ENCODE data around the gene MYOC. TPM values are rescaled to one million over a fixed set of nuclear protein-coding genes. Genes with fewer than 3 reads are reported as not detected.
"Not testable (repeated sequence)": the region's sequence is repeated elsewhere in the genome, so short reads cannot be mapped to it uniquely, and the experiment has no call there.

MYOC gene
- total RNA-seq (not detected), total RNA-seq (0 to 0.06 (median 0) reads per million in 29 experiments)
- total RNA-seq (2013) = not detected

- no peak within 1 kb of the TSS for H3K4me3 Mint-ChIP-seq
- ChIA-PET POLR2A (no interaction called here), CTCF (no interaction called here)
- no peaks in the 10 kb centered on the region for H3K36me3 Mint-ChIP-seq
- Histone ChIP-seq H3K4me1 (ENCODE audit: control insufficient read depth in 1 of 2, extremely low read depth in 1 of 2, insufficient read depth in 2 of 2, low read length in 2 of 2) (peaks cover 4 to 5% of the 10 kb centered on the region in 2 experiments), H3K27ac (ENCODE audit: low read length) (no peak within 1 kb of the TSS), H3K9me3 (no peaks in the 10 kb centered on the region), H3K4me3 (ENCODE audit: control insufficient read depth in 1 of 2, extremely low read depth in 1 of 2, low read length in 1 of 2) (no peak within 1 kb of the TSS), H3K36me3 (ENCODE audit: control insufficient read depth in 2 of 2, extremely low read depth in 1 of 2, insufficient read depth in 1 of 2, low read length in 1 of 2) (no peaks in the 10 kb centered on the region), H3K27me3 (replicated peaks in 1 of 2; ENCODE audit: control insufficient read depth in 2 of 2, extremely low read depth in 1 of 2, insufficient read depth in 2 of 2, low read length in 1 of 2) (peaks cover 0 to 23% of the 10 kb centered on the region in 2 experiments)
- no peak for DNase-seq
- no peak for ATAC-seq (replicated peaks in 1 of 4)
- H3K27me3 Mint-ChIP-seq = peaks cover 11 to 16% of the 10 kb centered on the region in 2 donors
- H3K9me3 Mint-ChIP-seq = no peaks in the 10 kb centered on the region
- no peak within 1 kb of the TSS for H3K27ac Mint-ChIP-seq
- WGBS (ENCODE audit: insufficient coverage) = 81% methylated on average over 5 of the region's 8 CpGs
- peaks cover 9 to 12% (median 11%) of the 10 kb centered on the region in 3 donors for H3K4me1 Mint-ChIP-seq
Measured at GRCh38 chr1:171652234-171652822, at the start of gene MYOC. Gene MYOC (minus strand): TSS chr1:171652688. CDS start chr1:171652611, 77 bp downstream.

DNA sequence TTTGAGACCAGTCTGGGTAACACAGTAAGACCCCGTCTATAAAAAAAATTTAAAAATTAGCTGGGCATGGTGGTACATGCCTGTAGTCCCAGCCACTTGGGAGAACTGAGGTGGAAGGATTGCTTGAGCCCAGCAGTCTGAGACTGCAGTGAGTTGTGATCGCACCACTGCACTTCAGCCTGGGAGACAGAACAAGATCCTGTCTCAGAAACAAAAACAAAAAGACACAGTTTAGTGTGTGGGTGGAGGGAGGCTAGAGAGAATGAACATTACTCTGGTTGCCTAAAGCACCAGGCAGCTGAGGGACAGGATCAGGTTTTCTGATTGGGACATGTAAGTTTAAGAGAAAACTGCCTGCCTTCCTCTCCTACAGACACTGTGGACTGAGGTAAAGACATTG, 47.0 kb upstream of the MYOC start:
- peaks cover 62% of the 10 kb centered on the region for H3K36me3 Mint-ChIP-seq
- H3K4me1 ChIP-seq (ENCODE audit: control insufficient read depth in 1 of 2, extremely low read depth in 1 of 2, insufficient read depth in 2 of 2, low read length in 2 of 2) = no peaks in the 10 kb centered on the region
- WGBS (ENCODE audit: insufficient coverage) = 100% methylated on average over 2 of the region's 2 CpGs
- no peaks in the 10 kb centered on the region for H3K4me1 Mint-ChIP-seq
- ATAC-seq (replicated peaks in 1 of 4) (no peak), DNase-seq (no peak)
- ChIA-PET POLR2A (no interaction called here), CTCF (no interaction called here)
- peaks cover 14 to 15% (median 15%) of the 10 kb centered on the region in 3 donors for H3K9me3 Mint-ChIP-seq
- H3K4me3 ChIP-seq (ENCODE audit: control insufficient read depth in 1 of 2, extremely low read depth in 1 of 2, low read length in 1 of 2) = no peak overlapping the region
- no peaks in the 10 kb centered on the region for H3K27me3 Mint-ChIP-seq
- no peak overlapping the region for H3K4me3 Mint-ChIP-seq
- H3K27ac ChIP-seq (ENCODE audit: low read length) = no peak overlapping the region
- H3K36me3 ChIP-seq (ENCODE audit: control insufficient read depth in 2 of 2, extremely low read depth in 1 of 2, insufficient read depth in 1 of 2, low read length in 1 of 2) = peaks cover 0 to 20% of the 10 kb centered on the region in 2 donors
- no peak overlapping the region for H3K27ac Mint-ChIP-seq
- no peaks in the 10 kb centered on the region for H3K27me3 ChIP-seq (replicated peaks in 1 of 2; ENCODE audit: control insufficient read depth in 2 of 2, extremely low read depth in 1 of 2, insufficient read depth in 2 of 2, low read length in 1 of 2)
- H3K9me3 ChIP-seq = no peaks in the 10 kb centered on the region

DNA sequence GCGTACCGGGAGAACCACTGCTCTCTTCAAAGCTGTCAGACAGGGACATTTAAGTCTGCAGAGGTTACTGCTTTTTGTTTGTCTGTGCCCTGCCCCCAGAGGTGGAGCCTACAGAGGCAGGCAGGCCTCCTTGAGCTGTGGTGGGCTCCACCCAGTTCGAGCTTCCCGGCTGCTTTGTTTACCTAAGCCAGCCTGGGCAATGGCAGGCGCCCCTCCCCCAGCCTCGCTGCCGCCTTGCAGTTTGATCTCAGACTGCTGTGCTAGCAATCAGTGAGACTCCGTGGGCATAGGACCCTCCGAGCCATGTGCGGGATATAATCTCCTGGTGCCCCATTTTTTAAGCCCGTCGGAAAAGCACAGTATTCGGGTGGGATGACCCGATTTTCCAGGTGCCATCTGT, 43.3 kb upstream of the MYOC start:
- ATAC-seq (replicated peaks in 1 of 4); H3K4me1 ChIP-seq (ENCODE audit: control insufficient read depth in 1 of 2, extremely low read depth in 1 of 2, insufficient read depth in 2 of 2, low read length in 2 of 2); H3K27me3 ChIP-seq (replicated peaks in 1 of 2; ENCODE audit: control insufficient read depth in 2 of 2, extremely low read depth in 1 of 2, insufficient read depth in 2 of 2, low read length in 1 of 2); H3K27me3 Mint-ChIP-seq; H3K27ac ChIP-seq (ENCODE audit: low read length); H3K36me3 ChIP-seq (ENCODE audit: control insufficient read depth in 2 of 2, extremely low read depth in 1 of 2, insufficient read depth in 1 of 2, low read length in 1 of 2); DNase-seq; H3K27ac Mint-ChIP-seq; CTCF ChIA-PET; H3K9me3 ChIP-seq; H3K4me3 Mint-ChIP-seq; H3K4me3 ChIP-seq (ENCODE audit: control insufficient read depth in 1 of 2, extremely low read depth in 1 of 2, low read length in 1 of 2); POLR2A ChIA-PET; H3K4me1 Mint-ChIP-seq: not testable (repeated sequence)
- Mint-ChIP-seq H3K9me3 (peaks cover 15 to 22% (median 16%) of the 10 kb centered on the region in 3 donors), H3K36me3 (peaks cover 31% of the 10 kb centered on the region)
- 98% methylated on average over 11 of the region's 14 CpGs for WGBS (ENCODE audit: insufficient coverage)

- H3K27ac Mint-ChIP-seq; CTCF ChIA-PET; H3K4me1 ChIP-seq (ENCODE audit: control insufficient read depth in 1 of 2, extremely low read depth in 1 of 2, insufficient read depth in 2 of 2, low read length in 2 of 2); ATAC-seq (replicated peaks in 1 of 4); POLR2A ChIA-PET; H3K27me3 Mint-ChIP-seq; DNase-seq; H3K4me3 Mint-ChIP-seq; H3K36me3 ChIP-seq (ENCODE audit: control insufficient read depth in 2 of 2, extremely low read depth in 1 of 2, insufficient read depth in 1 of 2, low read length in 1 of 2); H3K9me3 ChIP-seq; H3K27ac ChIP-seq (ENCODE audit: low read length); H3K27me3 ChIP-seq (replicated peaks in 1 of 2; ENCODE audit: control insufficient read depth in 2 of 2, extremely low read depth in 1 of 2, insufficient read depth in 2 of 2, low read length in 1 of 2); H3K4me3 ChIP-seq (ENCODE audit: control insufficient read depth in 1 of 2, extremely low read depth in 1 of 2, low read length in 1 of 2); H3K4me1 Mint-ChIP-seq: not testable (repeated sequence)
- peaks cover 16 to 23% (median 16%) of the 10 kb centered on the region in 3 donors for H3K9me3 Mint-ChIP-seq
- no CpG with 5 or more reads among the region's 23 CpGs for WGBS (ENCODE audit: insufficient coverage)
- peaks cover 14% of the 10 kb centered on the region for H3K36me3 Mint-ChIP-seq
Measured at GRCh38 chr1:171693541-171693940, 41.1 kb upstream of the MYOC start.

DNA sequence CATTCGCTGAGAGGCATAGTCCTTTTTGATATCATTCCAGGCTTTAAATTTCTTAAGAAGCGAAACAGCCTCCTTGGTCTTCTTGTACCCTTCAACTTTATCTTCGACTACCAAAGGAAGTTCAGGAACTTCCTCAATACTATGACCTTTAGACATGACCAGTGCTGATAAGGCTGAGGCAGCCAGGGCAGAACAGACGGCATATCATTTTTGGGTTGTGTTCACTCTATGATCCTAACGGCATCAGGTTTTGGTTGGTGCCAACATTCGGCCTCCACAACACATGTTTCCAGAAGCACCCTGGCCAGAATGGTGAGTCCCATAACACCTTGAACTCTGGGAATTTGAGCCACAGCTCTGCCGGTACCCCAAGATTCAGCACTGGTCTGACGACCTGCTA, 31.4 kb upstream of the MYOC start:
- Histone ChIP-seq H3K36me3 (ENCODE audit: control insufficient read depth in 2 of 2, extremely low read depth in 1 of 2, insufficient read depth in 1 of 2, low read length in 1 of 2) (no peaks in the 10 kb centered on the region), H3K27me3 (replicated peaks in 1 of 2; ENCODE audit: control insufficient read depth in 2 of 2, extremely low read depth in 1 of 2, insufficient read depth in 2 of 2, low read length in 1 of 2) (no peaks in the 10 kb centered on the region), H3K4me3 (ENCODE audit: control insufficient read depth in 1 of 2, extremely low read depth in 1 of 2, low read length in 1 of 2) (no peak overlapping the region), H3K4me1 (ENCODE audit: control insufficient read depth in 1 of 2, extremely low read depth in 1 of 2, insufficient read depth in 2 of 2, low read length in 2 of 2) (no peaks in the 10 kb centered on the region), H3K27ac (ENCODE audit: low read length) (no peak overlapping the region), H3K9me3 (no peaks in the 10 kb centered on the region)
- Mint-ChIP-seq H3K4me3 (no peak overlapping the region), H3K4me1 (no peaks in the 10 kb centered on the region), H3K27ac (no peak overlapping the region), H3K9me3 (peaks cover 7 to 14% (median 10%) of the 10 kb centered on the region in 3 donors), H3K27me3 (peaks cover 3 to 7% of the 10 kb centered on the region in 2 donors), H3K36me3 (no peaks in the 10 kb centered on the region)
- no peak for DNase-seq
- POLR2A ChIA-PET = no interaction called here
- CTCF ChIA-PET = no interaction called here
- no peak for ATAC-seq (replicated peaks in 1 of 4)
- 65% methylated on average over 5 of the region's 8 CpGs for WGBS (ENCODE audit: insufficient coverage)

- peaks cover 0 to 2% of the 10 kb centered on the region in 2 experiments for H3K27me3 ChIP-seq (replicated peaks in 1 of 2; ENCODE audit: control insufficient read depth in 2 of 2, extremely low read depth in 1 of 2, insufficient read depth in 2 of 2, low read length in 1 of 2)
- H3K9me3 ChIP-seq = no peaks in the 10 kb centered on the region
- H3K4me3 ChIP-seq (ENCODE audit: control insufficient read depth in 1 of 2, extremely low read depth in 1 of 2, low read length in 1 of 2) = no peak overlapping the region
- POLR2A ChIA-PET = no interaction called here
- no peaks in the 10 kb centered on the region for H3K4me1 ChIP-seq (ENCODE audit: control insufficient read depth in 1 of 2, extremely low read depth in 1 of 2, insufficient read depth in 2 of 2, low read length in 2 of 2)
- 74% methylated on average over 2 of the region's 3 CpGs for WGBS (ENCODE audit: insufficient coverage)
- Mint-ChIP-seq H3K27ac (no peak overlapping the region), H3K4me1 (no peaks in the 10 kb centered on the region), H3K4me3 (no peak overlapping the region), H3K27me3 (peaks cover 8 to 12% of the 10 kb centered on the region in 2 donors), H3K36me3 (no peaks in the 10 kb centered on the region), H3K9me3 (peaks cover 0 to 5% (median 3%) of the 10 kb centered on the region in 3 donors)
- CTCF ChIA-PET = no interaction called here
- ATAC-seq (replicated peaks in 1 of 4) (no peak), DNase-seq (no peak)
- no peak overlapping the region for H3K27ac ChIP-seq (ENCODE audit: low read length)
- H3K36me3 ChIP-seq (ENCODE audit: control insufficient read depth in 2 of 2, extremely low read depth in 1 of 2, insufficient read depth in 1 of 2, low read length in 1 of 2) = no peaks in the 10 kb centered on the region
Measured at GRCh38 chr1:171680339-171680738, 27.9 kb upstream of the MYOC start.

All from T-cell (primary cell).